C1 segment of cervical spinal cord (tissue), 14 donors: ENCODE measurements around the gene PRKCQ.
"Not testable (repeated sequence)": the region's sequence is repeated elsewhere in the genome, so short reads cannot be mapped to it uniquely, and the experiment has no call there.

Experiments used
- DNase-seq, 14 donors: peaks; one replicate each; lab custom pipeline; 2025; lab: John Stamatoyannopoulos, UW

Gene PRKCQ

DNA sequence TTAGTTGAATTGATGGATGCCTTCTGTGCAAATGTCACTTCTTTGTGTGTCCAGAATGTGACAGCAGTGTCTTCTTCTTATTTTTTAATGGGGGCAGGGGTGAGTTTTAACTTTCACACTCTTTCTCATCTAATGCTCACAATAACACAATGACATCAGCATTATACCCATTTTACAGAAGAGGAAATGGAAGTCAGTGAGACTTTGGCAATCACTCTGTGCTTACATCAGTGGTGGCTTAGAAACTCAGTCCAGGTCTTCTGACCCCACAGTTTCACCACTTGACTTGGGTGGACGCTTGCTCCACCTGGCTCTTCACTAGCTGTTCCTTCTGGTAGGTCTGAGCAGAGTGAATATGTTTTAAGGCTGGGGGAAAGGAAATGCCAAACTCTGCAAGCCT lies 124.0 kb downstream of the PRKCQ start:
- DNase-seq, result no peak

DNA sequence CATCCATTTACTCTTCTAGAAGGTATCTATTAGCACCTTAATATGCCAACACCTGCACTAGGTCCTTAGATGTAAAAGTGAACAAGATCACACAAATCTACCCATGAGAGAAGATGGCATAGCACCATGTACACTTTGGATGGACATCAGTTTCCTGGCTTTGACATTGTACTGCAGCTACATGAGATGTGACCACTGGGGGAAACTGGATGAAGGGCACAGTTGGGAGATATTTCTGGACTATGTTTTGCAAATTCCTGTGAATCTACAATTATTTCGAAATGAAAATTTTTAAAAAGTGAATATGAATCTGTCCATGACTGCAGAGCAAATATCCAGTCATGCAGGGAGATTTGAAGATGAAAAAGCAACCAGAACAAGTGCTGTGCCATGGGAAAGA lies 124.5 kb downstream of the PRKCQ start:
- DNase-seq, result no peak

DNA sequence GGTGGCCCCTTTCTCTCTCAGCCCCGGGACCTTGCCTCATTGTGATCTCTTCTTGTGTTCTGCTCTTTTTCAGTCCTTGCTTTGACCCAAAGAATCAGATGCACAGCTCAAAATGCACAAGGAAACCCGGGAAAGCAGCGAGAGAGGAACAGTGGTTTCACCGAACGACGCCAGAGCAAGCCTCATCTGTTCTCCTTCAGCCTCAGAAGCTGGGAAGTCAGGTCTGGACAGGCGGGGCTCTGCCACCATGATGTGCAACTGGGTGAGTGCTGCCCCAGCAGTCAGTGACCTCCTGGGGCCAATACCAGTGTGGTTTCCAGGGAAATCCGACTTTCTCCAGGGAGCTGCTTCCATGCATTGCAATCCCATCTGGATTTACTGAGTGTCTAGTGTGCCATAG lies 133.4 kb downstream of the PRKCQ start:
- DNase-seq, result no peak

DNA sequence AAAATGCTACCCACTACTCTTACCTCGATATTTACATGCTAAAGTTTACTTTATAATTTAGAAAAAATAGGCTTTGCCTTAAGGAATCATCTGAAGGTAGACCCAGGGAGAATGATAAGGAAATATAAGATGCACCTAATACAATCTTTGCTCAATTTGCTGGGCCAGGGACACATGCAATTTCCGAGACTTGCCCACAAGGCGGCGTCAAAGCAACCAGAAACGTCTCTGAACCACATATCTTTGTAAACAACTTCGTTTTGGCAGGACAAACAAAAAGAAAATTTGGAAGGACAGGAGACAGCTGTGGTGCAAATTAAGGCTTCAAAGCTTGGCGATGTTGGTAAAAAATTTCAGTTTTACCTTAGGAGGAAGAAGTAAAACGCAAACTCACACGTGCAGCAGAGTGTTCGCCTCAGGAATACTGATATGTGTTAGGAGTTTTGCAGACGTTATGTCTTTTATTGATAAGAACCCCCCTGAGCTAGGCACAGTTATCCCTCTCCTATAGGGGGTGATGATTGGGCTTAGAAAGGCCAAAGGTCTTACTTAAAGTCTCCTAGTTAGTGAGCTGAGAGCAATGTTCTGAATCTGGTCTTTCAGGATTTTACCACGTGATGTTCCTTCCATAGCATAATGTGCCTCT lies 134.3 kb downstream of the PRKCQ start:
- DNase-seq, result peak in 9 of 14 donors; percentile 4 to 61 (median 28)

DNA sequence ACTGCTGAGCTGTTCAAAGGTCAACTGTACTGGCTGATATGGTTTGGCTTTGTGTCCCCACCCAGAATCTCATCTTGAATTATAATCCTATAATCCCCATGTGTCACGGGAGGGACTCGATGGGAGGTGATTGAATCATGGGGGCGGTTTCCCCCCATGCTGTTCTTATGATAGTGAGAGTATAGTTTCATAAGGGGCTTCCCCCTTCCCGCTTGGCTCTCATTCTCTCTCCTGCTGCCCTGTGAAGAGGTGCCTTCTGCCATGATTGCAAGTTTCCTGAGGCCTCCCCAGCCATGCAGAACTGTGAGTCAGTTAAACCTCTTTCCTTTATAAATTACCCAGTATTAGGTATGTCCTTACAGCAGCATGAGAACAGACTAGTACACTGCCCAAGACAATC lies 140.2 kb downstream of the PRKCQ start:
- not testable (repeated sequence) for DNase-seq

DNA sequence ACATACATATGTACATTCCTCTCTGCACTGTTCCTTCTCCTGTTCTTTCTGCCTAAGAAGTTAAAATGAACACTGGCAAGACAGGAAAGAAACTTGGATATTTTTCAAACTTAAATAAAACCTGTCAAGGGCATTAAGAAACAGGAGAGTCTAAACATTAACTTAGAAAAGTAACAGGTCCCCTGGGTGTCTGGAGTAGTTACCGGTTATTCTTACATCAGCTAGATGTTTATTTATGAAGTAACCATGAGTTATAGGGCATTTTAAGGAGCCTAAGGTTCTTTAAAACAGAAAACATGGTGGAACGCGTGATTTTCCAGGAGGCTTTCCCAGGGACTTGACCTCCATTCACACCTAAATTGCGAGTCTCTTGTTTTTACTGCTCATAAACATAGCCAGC lies 148.2 kb downstream of the PRKCQ start:
- no peak for DNase-seq

DNA sequence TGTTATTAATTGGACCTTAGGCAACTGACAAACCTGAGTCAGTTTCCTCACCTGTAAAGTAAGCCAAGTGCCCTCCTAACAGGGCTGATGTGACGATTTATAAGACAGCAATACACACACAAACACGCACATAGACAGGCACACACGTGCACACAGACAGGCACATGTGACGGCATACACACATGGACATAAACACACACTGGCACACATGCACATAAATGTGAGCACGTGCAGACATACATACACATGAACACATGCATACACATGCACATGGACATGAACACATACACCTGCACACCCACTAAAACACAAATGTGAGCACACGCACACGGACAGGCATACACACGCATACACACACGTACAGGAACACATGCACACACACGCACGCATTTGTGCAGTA lies 148.9 kb downstream of the PRKCQ start:
- DNase-seq, result no peak

DNA sequence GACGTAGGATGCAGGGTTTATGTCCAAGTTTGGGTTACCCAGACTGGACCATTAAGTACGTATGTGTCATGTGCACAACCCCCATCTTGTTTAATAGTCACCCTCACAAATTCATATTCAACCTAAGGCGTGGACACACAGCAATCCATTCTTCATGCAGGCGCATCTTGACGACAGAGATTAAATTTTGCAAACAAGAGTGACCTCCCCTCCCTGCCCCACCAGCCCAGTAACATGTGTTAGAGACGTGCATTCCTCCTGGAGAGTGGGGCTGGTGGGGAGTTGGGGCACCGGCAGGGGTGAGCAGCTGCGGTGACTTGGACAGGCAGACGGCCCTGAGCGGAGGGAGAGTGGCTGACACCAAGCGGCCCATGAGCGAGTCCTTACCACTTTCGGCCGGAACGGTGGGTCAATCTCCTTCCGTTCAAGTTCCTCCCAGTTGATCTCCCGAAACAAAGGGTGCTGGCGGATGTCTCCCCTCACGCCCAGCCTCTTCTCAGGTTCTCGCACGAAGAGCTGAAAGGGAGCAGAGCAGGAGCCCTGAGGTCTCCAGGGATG lies 149.6 kb downstream of the PRKCQ start:
- no peak for DNase-seq

DNA sequence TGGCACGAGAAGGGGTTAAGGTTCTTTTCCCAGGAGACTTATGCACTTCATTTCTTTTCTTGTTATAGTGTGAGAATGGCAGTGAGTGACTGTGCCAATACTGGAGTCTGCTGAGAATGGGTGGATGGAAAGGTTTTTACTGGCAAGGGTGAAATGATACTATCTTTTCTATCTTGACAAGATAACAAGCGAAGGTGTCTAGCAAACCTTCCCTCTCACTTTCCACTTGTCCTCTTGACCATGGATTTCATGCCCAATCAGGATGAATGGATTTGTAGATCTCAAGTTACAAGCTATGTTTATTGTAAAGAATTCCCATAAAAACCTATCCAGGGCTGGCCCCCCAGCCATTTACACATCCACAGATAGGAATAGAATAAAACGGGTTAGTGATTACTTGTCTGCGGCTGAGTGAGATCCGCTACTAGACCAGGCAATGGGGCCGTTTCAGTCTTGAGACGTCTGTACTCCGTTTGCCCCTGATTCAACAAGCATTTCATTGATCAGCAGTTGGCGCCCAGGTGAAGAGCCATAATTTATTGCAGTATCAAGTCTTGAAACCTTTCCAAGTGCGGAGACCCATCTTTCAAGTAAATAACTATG lies 152.6 kb downstream of the PRKCQ start:
- no peak for DNase-seq

DNA sequence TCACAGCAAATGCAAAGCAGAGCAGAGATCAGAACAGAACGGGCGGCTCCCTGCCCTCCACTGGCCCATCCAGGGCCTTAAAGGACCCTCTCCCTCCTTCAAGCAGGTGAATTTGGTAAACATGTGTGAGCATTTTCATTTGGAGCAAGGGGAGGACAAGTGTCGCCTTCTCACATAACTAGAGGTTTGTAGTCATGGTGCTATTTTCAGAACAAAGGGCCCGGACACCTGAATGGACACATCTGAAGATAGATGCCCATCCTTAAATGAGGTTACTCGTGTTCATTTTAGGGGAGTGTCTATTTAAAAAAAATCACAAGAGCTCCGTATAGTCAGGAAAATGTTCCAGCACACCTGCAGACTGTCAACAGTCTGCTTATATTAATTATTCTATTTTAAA lies 153.8 kb downstream of the PRKCQ start:
- no peak for DNase-seq

DNA sequence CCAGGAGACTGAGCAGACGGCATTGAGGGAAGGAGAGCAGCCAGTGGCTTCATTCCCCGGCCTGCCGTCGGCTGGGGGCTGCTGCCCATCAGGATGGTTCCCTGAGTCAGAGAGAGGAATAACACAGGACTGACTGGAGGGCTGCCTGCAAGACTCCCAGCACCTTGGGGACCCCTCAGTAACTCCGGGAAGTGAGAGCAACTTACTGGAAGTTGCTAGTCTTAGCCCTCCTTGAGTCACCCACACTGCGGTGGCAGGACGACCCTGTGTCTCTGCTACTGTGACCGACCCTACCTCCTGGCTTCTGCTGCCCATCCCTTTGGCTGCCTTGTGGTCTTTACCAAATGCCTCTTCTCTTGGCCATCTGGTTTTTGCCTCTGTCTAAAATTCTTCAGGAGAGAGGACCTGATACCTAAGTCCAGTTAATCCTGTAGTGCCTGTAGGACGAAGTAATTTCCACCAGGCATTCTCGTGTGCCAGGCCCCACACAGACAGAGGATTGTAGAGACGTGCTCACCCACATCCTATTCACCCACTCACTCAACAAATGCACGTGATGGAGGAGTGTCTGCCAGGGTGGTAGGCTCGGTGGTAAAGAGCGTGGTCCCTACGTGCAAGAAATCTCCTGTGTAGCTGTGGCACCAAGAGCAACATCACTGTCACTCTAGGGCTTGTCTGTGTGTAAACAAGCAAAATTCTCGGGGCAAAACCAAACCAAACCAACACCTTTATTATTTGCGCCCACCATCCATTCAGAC lies 156.5 kb downstream of the PRKCQ start:
- DNase-seq, result no peak

DNA sequence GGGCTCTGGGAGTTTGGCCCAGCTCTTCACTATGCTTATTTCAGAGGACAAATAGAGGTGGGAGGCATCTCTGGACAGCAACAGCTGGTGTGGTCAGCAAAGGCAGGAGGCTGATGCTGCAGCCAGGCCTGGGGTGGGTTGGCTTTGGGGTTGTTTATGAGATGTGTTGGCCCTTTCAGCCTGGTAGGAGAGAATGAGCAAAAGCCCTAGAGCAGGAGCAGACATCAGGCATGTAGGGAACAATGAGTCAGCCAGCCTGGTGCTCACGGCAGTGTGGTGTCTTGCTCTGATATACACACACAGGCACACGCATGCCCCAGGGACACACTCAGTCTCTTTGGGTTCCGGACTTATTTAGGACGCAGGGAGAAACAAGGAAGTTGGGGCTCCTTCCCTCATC lies 157.1 kb downstream of the PRKCQ start:
- DNase-seq, result no peak

DNA sequence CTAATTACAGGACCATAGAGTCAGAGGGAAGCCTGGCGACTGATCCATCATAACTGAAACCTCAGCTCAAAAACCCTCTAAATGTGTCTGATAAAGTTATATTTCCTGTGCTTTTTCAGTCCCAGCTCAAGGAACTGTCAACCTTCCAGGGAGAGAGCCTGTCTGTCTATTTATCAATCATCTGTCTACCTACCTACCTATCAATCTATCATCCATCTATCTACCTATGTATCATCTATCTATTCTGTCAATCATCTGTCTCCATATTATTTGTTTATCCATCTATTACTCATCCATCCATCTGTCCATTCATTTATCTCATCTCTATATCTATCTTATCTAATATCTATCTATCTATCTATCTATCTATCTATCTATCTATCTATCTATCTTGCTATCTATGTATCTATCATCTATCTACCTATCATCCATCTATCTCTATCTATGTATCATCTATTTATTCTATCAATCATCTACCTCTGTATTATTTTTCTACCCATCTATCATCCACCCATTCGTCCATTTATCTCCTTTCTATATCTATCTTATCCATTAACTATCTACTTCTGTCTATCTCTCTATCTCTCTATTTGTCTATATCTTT lies 161.4 kb downstream of the PRKCQ start:
- no peak for DNase-seq

DNA sequence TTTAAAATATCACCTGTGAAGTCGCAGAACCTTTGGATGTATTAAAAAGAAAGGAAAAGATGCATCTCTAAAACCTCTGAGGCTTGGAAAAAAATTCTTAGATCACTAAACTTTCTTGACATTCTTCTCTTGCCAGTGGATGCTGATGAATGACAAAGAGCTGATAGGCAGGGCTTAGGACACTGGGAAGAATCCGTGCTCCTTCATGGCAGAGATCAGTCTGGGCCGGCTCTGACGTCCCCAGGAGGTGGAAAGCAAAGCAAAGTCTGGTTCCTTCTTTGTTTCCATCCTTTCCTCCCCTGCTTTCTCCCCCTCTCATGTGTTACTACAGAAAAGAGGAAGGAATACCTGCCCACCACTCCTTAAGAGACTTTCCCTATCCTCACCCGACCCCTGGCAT lies 161.9 kb downstream of the PRKCQ start:
- DNase-seq, result no peak

DNA sequence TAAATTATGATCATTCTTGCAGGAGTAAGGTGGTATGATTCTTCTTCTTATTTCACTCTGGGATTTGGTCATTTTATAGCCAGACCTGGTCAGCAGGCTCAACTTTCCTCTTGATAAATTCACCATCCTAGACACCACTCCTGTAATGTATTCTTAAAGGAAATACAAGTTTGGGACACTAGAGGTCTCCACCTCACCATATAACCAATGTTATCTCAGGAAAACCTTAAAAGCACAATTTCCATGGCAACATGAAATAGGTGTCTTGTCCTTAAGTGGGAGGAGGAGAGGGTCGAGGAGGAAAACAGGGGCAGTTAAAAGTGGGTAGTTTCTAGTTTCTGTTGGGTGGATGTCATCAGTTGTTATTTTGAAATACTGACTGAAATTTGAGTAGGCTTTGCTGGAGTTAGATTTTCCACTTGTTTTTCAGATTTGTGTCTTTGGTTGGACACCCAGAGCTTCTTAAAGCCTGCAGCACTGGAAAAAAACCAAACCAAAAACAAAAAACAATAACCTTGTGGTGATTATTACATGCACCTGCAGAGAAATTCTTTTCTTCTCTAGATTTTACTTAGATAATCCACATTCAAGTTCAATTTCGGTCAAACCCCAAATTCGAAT lies 163.1 kb downstream of the PRKCQ start:
- DNase-seq, result peak in 1 of 14 donors; percentile 36

DNA sequence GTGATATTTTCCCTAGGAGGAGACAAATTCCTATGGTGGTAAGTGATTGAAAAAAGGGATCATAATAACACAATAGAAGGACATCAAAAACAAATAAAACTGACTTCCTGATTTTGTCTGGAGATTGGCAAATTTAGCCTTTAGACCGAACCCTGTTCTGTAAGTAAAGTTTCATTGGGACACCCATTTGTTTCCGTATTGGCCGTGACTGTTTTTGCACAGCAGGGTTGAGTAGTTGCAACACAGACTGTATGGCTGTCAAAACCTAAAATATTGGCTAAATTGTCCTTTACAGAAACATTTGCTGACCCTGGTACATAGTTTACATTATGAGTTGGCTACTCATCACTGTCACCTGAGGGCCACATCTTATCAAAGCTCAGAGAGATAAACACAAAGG lies 168.6 kb downstream of the PRKCQ start:
- DNase-seq, result no peak

DNA sequence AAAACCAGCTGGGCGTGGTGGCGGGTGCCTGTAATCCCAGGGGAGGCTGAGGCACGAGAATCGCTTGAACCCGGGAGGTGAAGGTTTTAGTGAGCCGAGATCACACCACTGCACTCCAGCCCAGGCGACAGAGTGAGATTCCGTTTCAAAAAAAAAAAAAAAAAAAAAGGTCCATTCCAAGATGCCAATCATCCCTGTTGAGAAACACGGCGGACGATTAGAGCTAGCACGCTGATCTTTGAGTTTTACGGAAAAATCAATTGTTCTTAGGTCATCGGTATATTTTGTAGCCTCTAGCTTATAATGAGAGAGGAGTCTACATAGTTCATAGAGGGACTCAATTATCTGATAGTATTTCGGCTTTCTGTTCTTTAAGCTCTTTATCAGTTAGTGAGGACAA lies 169.2 kb downstream of the PRKCQ start:
- DNase-seq, result no peak

DNA sequence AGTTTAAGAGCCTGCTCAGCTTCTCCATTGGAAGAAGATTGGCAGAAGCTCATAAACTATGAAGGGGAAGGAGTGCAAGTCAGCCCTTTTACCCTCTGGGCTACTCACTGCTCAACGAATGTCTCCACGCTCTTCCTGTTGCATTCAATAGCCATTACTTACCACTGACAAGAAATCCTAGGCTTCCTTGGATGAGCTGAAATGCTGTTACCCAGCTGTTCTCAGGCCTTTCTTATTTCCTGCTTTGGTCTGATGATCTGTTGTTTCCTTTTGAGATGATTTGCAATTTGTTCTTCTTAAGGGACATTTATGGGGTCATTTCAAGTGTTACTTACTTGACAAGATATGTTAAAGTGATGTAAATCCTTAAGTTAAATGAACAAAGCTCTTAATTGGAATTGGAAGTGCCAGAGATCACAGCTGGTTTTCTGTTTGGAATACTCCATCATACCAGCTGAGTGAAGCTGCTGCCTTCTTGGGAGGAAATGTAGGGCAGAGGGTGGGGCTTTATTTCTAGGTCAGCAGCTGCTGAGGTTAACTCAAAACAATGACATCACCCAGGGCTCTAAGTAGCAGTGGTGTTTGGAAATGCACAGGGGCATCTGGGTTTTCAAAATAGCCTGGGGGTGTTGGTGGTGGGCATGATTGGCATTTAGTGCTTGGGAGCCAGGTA lies 170.0 kb downstream of the PRKCQ start:
- no peak for DNase-seq

DNA sequence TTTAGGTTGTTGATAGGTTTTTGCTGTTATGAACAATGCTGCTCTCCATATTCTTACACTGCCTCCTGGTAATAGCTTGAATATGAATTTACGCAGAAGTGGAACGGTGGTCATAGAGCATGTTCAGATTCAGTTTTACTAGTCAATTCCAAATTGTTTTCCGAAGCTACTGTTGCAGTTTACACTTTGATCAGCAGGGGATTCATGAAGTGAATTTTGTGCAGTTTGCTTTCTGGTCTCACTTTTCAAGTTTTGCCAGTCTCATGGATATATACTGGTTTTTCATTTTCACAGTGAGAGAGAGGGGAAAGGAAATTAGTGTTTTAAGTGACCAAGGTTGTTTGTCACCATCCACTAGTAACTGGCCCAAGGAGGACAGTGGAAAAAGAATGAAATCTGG lies 171.3 kb downstream of the PRKCQ start:
- DNase-seq, result no peak

DNA sequence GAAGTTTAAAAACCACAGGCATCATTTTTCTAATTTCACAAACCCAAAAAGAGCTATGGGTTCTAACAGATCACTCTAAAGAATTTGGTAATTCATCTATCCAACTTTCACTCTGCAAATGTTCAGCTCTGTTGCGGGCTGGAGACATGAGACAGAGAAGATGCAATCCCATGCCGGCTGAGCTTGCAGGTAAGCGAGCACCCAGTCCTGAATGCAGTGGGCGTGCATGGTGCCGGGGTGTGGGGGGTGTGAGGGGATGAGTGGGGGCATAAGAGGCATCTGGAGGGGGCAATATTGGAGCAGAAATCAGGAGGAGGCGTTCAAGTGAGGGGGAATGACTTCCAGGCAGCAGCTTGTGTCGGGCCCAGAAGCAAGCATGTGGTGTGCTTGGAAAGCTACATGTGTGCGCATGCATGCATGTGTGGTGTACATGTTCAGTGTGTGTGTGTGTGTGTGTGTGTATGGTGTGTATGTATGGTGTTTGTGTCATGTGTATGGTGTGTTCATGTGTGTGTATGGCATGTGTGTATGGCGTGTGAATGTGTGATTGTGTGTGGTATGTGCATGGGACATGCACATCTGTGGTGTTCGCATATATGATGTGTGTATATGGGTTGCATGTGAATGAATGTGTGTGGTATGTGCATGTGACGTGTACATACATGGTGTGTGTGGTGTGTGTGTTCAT lies 172.9 kb downstream of the PRKCQ start:
- DNase-seq, result no peak
